8988T (cell line): Measurements from ENCODE around the gene DOCK4.

Experiments used
- DNase-seq: peaks from one replicate; pipeline ENCODE4 v3.0.0; 2011

The DOCK4 gene

DNA sequence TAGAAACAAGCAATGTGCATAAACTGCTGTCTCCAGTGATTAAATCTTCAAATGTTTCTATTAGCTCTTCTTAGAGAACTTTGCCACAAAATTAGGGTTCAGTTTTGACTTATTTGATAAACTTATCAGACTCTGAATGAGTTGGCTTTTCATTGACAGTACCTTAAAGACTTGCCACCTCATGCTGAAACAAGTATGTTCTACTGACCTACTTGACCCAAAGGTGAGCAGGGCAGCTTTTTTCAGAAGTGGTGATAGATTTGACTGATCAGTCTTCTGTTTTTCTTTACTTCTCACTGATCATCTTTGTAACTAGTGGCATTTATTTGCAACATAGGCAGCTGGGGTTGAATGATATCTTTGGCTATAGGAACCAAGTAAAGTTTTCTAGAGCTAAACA lies 8.1 kb upstream of the DOCK4 start:
- no peak for DNase-seq

DNA sequence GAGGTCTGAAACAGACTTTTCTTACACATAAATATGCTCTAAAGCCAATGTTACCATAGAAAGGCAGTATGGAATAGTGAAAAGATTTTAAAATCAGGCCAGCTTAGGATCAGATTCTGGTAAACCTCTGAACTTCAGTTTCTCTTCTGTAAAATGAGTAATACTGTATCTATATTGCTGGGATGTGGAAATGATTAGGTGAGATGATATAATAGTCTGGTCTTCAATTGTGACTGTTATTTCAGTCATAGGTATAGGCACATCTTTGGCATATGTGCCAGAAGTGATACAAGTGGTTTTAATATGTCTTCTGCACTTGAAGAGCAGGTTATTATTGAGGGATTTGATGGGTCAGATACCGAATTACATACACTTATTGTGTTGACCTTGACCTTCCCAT lies 7.5 kb upstream of the DOCK4 start:
- DNase-seq, result no peak

- no peak for DNase-seq
Observed at GRCh38 chr7:112212571-112212970, 6.4 kb upstream of the DOCK4 start.

GRCh38 chr7:112211348-112211907 lies 5.2 kb upstream of the DOCK4 start:
- DNase-seq, result no peak

DNA sequence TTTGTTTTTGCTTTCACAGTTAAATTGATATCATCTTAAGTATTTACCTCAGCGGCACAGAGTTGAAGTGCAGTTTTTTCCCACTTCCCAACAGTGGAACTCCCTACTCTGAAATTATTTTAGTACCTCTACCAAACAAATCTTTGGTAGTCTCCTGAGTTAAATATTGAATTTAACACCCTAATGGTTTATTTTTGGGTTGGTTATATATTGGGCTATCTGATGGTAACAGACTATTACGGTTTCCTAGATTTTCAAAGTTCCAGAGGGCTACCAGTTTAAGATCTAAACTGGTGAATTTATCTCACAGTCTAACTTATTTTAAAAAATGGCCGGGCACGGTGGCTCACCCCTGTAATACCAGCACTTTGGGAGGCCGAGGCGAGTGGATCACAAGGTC lies 1.6 kb upstream of the DOCK4 start:
- no peak for DNase-seq

DNA sequence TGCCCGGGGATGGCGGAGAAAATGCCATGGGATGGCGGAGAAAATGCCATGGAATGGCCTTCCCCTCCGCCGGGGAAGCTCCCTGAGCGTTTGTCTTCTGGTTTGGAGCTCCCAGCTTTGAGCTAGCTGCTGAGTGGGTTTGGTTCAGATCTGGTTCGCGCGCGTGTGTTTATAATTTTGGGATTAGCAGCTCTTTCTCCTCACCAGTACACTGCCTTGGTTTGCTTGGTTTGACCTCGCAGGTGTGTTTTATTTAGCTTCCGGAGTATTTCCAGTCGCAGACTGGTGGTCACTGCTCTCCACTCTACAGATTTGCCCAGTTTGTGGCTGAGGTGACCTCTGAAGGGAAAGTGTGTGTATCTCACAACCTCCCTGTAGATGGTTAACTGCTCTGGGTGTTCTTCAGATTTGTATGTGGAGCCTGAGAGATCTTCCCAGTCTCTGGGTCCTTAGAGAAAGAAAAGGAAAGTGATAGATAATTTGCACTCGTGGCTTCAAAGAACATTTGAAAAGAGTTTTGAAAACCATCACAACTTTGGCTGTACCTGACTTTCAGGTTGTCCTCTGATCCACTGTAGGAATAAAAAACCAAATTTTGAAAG lies 893 bp upstream of the DOCK4 start:
- no peak for DNase-seq

GRCh38 chr7:112205343-112206237 lies 609 bp downstream of the DOCK4 start:
- DNase-seq, result no peak

GRCh38 chr7:112204499-112205342 lies 1.5 kb downstream of the DOCK4 start:
- DNase-seq, result no peak

GRCh38 chr7:112203365-112203739 lies 2.8 kb downstream of the DOCK4 start:
- DNase-seq, result no peak

GRCh38 chr7:112202816-112203215 lies 3.4 kb downstream of the DOCK4 start:
- DNase-seq, result no peak

DNA sequence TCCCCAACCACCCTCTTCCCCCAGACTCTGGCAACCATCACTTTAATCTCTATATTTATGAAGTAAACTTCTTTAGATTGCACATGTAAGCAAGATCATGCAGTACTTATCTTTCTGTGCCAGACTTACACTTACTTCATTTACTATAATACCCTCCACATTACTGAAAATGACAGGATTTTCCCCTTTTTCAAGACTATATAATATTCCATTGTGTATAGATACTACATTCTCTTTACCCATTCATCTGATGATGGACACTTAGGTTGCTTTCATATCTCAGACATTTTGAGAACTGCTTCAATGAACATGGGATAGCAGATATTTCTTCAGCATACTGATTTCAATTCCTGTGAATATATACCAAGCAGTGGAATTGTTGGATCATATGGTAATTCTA lies 4.4 kb downstream of the DOCK4 start:
- no peak for DNase-seq

GRCh38 chr7:112201411-112201810 lies 4.8 kb downstream of the DOCK4 start:
- DNase-seq, result no peak

GRCh38 chr7:112199672-112200071 lies 6.5 kb downstream of the DOCK4 start:
- no peak for DNase-seq

DNA sequence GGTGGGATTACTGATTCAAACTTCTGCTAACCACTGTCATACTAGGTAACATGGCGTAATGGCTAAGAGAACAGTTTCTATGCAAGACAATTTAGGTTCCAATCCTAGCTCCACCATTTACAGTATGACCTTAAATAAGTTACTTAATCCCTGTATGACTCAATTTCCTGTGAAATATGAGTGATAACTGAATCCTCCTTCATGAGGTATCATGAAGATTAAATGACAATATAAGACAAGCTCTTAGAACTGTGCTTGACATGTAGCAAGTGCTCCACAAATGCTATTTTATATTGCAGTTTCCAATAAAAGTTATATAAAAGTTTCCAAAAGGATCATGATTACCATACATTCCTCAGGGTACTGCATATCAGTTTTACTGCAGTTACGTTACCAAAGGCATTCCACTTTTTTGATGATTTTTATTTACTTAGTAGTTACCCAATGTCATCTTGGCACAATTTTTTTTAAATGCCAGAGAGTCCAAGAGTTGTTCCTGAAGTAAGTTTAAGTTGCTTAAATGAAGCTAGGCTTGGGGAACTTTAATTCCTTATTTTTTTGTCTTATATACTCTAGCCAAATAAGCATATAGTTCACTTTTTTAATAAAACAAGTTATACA lies 7.1 kb downstream of the DOCK4 start:
- DNase-seq, result no peak

- DNase-seq, result no peak
Observed at GRCh38 chr7:112197322-112197721, 8.9 kb downstream of the DOCK4 start.

- no peak for DNase-seq
Observed at GRCh38 chr7:112195717-112196116, 10.5 kb downstream of the DOCK4 start.

DNA sequence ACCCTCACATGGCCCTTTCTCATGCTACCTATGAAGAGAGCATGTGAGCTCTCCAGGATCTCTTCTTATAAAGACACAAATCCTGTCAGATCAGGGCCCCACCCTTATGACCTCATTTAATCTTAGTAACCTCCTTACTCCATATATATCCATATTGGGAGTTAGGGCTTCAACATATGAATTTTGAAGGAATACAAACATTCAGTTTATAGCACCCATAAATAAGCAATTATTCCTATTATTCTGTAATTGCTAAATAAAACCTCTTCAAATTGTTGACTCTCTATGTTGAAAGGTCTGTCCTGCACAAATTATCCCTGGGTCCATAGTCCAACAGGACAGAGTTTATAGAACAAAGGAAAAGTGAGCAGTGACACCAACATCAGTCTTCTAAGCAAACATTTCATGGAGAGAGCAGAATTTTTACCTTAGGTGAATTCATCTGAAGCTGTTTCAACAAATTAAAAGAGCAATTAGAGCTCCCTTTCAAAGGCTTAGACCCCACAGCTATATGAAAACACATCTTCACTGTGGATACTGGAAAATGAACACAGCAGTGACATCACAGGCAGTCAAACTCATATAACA lies 12.2 kb downstream of the DOCK4 start:
- no peak for DNase-seq

DNA sequence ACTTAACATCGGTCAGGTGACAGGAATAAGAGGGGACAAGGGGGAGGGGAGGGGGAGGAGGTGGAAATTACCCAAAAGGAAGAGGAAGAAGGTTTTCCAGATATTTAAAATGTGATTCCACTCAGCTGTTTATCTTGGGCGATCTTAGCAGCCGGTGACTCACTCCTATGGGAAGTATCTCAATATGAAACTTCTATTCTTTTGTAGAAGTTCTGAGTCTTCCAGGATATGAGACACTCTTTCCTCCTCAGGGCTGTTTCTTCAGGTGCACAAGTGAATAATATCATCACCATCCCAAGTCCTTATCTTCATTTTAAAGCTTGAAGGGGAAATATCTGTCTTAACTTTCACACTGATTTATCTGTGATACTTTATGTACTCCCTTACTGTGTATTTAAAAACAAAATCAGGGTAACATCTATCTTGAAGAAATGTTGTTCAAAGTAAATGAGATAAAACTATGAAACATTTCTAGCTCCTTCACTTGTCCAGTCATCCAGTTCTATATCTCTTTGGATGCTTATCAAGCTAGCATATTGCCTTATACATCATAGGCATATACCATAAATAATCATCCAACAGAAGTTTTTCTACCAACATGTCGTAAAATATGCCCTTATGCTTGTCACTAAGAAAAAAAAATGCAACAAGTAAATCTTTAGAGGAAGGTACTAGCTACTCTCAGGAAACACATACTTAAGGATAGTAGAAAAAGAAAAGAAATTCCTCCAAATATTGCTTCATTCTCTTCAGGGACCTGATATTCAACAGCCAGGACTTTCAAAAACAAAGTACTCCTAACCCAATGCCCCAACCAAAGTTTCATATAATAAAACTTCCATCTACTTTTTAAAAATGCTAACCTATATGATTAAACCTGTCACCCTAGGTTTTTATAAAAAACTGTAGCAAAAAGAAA lies 13.7 kb downstream of the DOCK4 start:
- peak; percentile 20 for DNase-seq

DNA sequence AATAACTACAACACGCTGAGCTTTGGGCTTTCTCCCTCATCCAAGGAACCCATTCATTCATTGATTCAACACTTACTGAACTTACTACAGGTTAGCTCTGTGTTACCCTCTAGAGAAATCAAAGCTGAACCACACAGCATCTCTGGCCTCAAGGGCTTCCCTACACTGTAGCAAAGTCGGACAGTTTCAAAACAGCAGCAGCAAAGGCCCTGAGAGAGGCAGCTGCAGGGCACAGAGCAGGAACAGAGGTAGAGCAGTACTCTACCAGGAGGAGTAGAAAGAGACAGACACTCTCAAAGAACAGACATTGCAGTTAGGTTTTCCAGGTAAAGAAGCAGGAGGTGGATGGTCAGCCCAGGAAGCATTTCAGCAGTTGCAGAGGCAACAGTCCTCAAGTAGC lies 16.1 kb downstream of the DOCK4 start:
- DNase-seq, result no peak

- no peak for DNase-seq
Observed at GRCh38 chr7:112189691-112190090, 16.5 kb downstream of the DOCK4 start.

- no peak for DNase-seq
Observed at GRCh38 chr7:112188257-112188656, 17.9 kb downstream of the DOCK4 start.
